DOHH2 (cell line): ENCODE measurements around the gene SYNRG.

Experiments
- EZH2phosphoT487 ChIP-seq: fragments of 200-600 bp; sonication (generic); IDR thresholded peaks from 2 replicates; pipeline ENCODE4 v1.6.1; 2017; ENCODE audit warnings: borderline replicate concordance, mild to moderate bottlenecking, antibody characterized with exemption, low read length, moderate library complexity, mixed read lengths
- TF ChIP-seq, protein P1 (sequence below): fragments of 200-600 bp; sonication (generic); IDR thresholded peaks from one replicate; pipeline ENCODE4 v1.5.1; 2014; ENCODE audit warnings: antibody characterized with exemption, mild to moderate bottlenecking, low read depth, low read length; ENCODE audit not compliant: poor library complexity, severe bottlenecking

DNA sequence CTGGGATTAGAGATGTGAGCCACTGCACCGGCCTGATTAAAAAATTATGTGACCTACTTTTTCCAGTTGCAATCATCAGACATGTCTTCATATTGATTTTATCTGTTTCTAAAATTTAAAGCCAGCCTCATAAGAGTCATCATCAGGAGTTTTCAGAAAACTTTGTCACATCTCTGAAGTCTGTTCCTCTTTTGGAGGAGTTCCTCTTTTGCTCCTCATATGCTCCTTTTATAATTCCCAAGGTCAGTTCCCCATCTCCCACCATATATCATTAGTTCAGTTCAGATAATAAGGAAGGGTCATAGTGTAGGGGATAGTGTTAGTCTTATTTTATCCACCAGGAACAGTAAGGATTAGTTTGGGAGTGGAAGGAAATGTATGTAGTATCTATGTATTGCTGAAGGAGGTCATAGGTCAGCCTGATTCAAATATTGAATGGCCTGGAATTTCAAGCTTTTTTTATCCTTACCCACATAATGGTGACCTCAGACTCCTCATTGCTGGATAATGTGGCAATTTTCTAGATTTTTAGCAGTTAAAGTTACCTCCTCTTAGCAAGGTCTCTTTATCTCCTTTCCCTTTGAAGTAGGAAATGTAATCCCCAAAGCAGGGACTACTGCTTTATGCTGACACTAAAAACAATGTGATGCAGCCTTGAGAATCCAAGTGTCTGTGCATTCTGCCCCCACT lies 133.3 kb downstream of the SYNRG start:
- TF ChIP-seq, protein P1, sequence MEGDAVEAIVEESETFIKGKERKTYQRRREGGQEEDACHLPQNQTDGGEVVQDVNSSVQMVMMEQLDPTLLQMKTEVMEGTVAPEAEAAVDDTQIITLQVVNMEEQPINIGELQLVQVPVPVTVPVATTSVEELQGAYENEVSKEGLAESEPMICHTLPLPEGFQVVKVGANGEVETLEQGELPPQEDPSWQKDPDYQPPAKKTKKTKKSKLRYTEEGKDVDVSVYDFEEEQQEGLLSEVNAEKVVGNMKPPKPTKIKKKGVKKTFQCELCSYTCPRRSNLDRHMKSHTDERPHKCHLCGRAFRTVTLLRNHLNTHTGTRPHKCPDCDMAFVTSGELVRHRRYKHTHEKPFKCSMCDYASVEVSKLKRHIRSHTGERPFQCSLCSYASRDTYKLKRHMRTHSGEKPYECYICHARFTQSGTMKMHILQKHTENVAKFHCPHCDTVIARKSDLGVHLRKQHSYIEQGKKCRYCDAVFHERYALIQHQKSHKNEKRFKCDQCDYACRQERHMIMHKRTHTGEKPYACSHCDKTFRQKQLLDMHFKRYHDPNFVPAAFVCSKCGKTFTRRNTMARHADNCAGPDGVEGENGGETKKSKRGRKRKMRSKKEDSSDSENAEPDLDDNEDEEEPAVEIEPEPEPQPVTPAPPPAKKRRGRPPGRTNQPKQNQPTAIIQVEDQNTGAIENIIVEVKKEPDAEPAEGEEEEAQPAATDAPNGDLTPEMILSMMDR: no peak
- TF ChIP-seq EZH2phosphoT487: no peak
